ENCODE results near the gene ABCD4. TPM values are rescaled to one million over a fixed set of nuclear protein-coding genes. Genes with fewer than 3 reads are reported as not detected.

The ABCD4 gene
- total RNA-seq, 2 donors from 2014 or later: 17.0 to 18.1 TPM

GRCh38 chr14:74326369-74327152, 23.8 kb upstream of the ABCD4 start:
- TF ChIP-seq CTCF (IDR thresholded peaks at IDR 0.05): no peak
- no peaks in the 10 kb centered on the region for H3K27me3 ChIP-seq
- H3K4me1 ChIP-seq: no peaks in the 10 kb centered on the region

GRCh38 chr14:74325446-74325845, 22.7 kb upstream of the ABCD4 start:
- no peak for DNase-seq (ENCODE audit: low spot score)
- Histone ChIP-seq H3K36me3 (no peaks in the 10 kb centered on the region), H3K9me3 (no peaks in the 10 kb centered on the region), H3K27me3 (no peaks in the 10 kb centered on the region), H3K4me1 (no peaks in the 10 kb centered on the region), H3K27ac (no peak overlapping the region), H3K4me3 (no peak overlapping the region)
- TF ChIP-seq CTCF (IDR thresholded peaks at IDR 0.05): no peak

More at GRCh38 chr14:74326369-74327152, 23.8 kb upstream of the ABCD4 start:
- DNase-seq (ENCODE audit: low spot score): no peak
- Histone ChIP-seq H3K9me3 (no peaks in the 10 kb centered on the region), H3K4me3 (no peak overlapping the region), H3K36me3 (no peaks in the 10 kb centered on the region), H3K27ac (no peak overlapping the region)

- Histone ChIP-seq H3K27me3 (no peaks in the 10 kb centered on the region), H3K27ac (no peak overlapping the region), H3K4me3 (no peak overlapping the region), H3K36me3 (no peaks in the 10 kb centered on the region), H3K9me3 (no peaks in the 10 kb centered on the region), H3K4me1 (no peaks in the 10 kb centered on the region)
- peak; percentile 29 to 59 for TF ChIP-seq CTCF (IDR thresholded peaks at IDR 0.05)
- no peak for DNase-seq (ENCODE audit: low spot score)
These were observed 22.2 kb upstream of the ABCD4 start for GRCh38 chr14:74324931-74325361.

- H3K4me3 ChIP-seq: no peak overlapping the region
- H3K9me3 ChIP-seq: no peaks in the 10 kb centered on the region
- H3K27ac ChIP-seq: no peak overlapping the region
- no peak for TF ChIP-seq CTCF (IDR thresholded peaks at IDR 0.05)
- no peaks in the 10 kb centered on the region for H3K4me1 ChIP-seq
- no peak for DNase-seq (ENCODE audit: low spot score)
- H3K36me3 ChIP-seq: no peaks in the 10 kb centered on the region
- H3K27me3 ChIP-seq: no peaks in the 10 kb centered on the region
These were observed 11.8 kb upstream of the ABCD4 start for GRCh38 chr14:74314576-74314975.

DNA sequence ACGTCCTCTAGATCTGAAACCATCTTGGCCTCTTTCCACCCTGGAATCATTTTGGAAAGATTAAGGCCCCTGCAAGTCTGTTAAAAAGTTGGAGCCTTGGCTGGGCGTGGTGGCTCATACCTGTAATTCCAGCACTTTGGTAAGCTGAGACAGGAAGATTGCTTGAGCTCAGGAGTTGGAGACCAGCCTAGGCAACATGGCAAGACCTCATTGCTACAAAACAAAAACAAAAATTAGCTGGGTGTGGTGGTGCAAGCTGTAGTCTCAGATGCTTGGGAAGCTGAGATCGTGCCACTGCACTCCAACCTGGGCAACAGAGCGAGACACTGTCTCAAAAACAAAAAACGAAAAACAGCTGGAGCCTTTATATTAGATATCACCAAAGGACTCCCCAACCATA, 10.9 kb upstream of the ABCD4 start:
- H3K27ac ChIP-seq: no peak overlapping the region
- H3K4me3 ChIP-seq: no peak overlapping the region
- DNase-seq (ENCODE audit: low spot score): no peak
- H3K9me3 ChIP-seq: no peaks in the 10 kb centered on the region
- no peaks in the 10 kb centered on the region for H3K36me3 ChIP-seq
- H3K27me3 ChIP-seq: no peaks in the 10 kb centered on the region
- TF ChIP-seq CTCF (IDR thresholded peaks at IDR 0.05): no peak
- no peaks in the 10 kb centered on the region for H3K4me1 ChIP-seq

DNA sequence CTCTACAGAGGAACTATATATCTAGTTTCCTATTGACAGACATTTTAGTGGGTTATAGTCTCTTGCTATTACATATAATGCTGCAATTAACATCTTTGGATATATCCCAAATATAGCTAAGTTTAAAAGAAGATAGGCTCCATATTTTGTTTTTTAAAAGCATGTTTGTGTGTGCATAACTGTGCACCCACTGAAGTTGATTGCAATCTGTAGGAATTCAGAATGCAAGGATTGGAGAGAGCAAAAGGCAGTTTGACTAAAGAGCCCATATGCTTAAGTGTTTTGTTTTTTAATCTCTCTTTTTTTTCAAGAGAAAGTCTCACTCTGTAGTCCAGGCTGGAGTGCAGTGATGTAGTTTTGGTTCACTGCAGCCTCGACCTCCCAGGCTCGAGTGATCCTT, 9.4 kb upstream of the ABCD4 start:
- no peak for TF ChIP-seq CTCF (IDR thresholded peaks at IDR 0.05)
- H3K9me3 ChIP-seq: no peaks in the 10 kb centered on the region
- H3K4me3 ChIP-seq: no peak overlapping the region
- no peak for DNase-seq (ENCODE audit: low spot score)
- no peaks in the 10 kb centered on the region for H3K4me1 ChIP-seq
- no peaks in the 10 kb centered on the region for H3K27me3 ChIP-seq
- H3K27ac ChIP-seq: no peak overlapping the region
- H3K36me3 ChIP-seq: no peaks in the 10 kb centered on the region
